GM19467 (cell line): ENCODE data around the gene KIAA1217.

Experiments used
- ATAC-seq: cut with Tn5 transposase; IDR thresholded peaks from one replicate; pipeline ENCODE4 v1.9.1; 2021; ENCODE audit warnings: mild to moderate bottlenecking, moderate library complexity; ENCODE audit not compliant: unreplicated experiment

KIAA1217 gene

GRCh38 chr10:24394461-24395190 is 185.7 kb downstream of the KIAA1217 start:
- no peak for ATAC-seq

- ATAC-seq: no peak
Measured at GRCh38 chr10:24396396-24396795, 187.5 kb downstream of the KIAA1217 start.

GRCh38 chr10:24397662-24398061 is 188.7 kb downstream of the KIAA1217 start:
- no peak for ATAC-seq

- no peak for ATAC-seq
Measured at GRCh38 chr10:24404567-24404966, 195.6 kb downstream of the KIAA1217 start.

- ATAC-seq: no peak
Measured at GRCh38 chr10:24405635-24406034, 196.7 kb downstream of the KIAA1217 start.

- ATAC-seq: no peak
Measured at GRCh38 chr10:24406809-24407483, 198.0 kb downstream of the KIAA1217 start.

- no peak for ATAC-seq
Measured at GRCh38 chr10:24407928-24408327, 199.0 kb downstream of the KIAA1217 start.

- no peak for ATAC-seq
Measured at GRCh38 chr10:24408365-24408764, 199.4 kb downstream of the KIAA1217 start.

GRCh38 chr10:24414597-24414996 is 205.7 kb downstream of the KIAA1217 start:
- ATAC-seq: no peak

- ATAC-seq: no peak
Measured at GRCh38 chr10:24415455-24416125, 206.7 kb downstream of the KIAA1217 start.

- no peak for ATAC-seq
Measured at GRCh38 chr10:24416248-24416647, 207.3 kb downstream of the KIAA1217 start.

- ATAC-seq: no peak
Measured at GRCh38 chr10:24417053-24417452, 208.1 kb downstream of the KIAA1217 start.

GRCh38 chr10:24418532-24418931 is 209.6 kb downstream of the KIAA1217 start:
- no peak for ATAC-seq

- ATAC-seq: no peak
Measured at GRCh38 chr10:24419066-24419465, 210.1 kb downstream of the KIAA1217 start.

- no peak for ATAC-seq
Measured at GRCh38 chr10:24425151-24425550, 216.2 kb downstream of the KIAA1217 start.

- ATAC-seq: no peak
Measured at GRCh38 chr10:24427678-24428409, 218.9 kb downstream of the KIAA1217 start.

- no peak for ATAC-seq
Measured at GRCh38 chr10:24428410-24428782, 219.5 kb downstream of the KIAA1217 start.

GRCh38 chr10:24430591-24430990 is 221.7 kb downstream of the KIAA1217 start:
- ATAC-seq: no peak

GRCh38 chr10:24432478-24433416 is 223.8 kb downstream of the KIAA1217 start:
- no peak for ATAC-seq

- ATAC-seq: no peak
Measured at GRCh38 chr10:24433705-24434104, 224.8 kb downstream of the KIAA1217 start.
